IMR-90 (cell line): Measurements from ENCODE around the gene SPHK2. TPM values are rescaled to one million over a fixed set of nuclear protein-coding genes. Genes with fewer than 3 reads are reported as not detected.
A peak's percentile ranks its signal among the peaks of the same experiment; 100 is the strongest.

Source experiments
- ATAC-seq: fragments of 200-7000 bp; cut with Tn5 transposase; 2 replicates; pipeline ENCODE4 v1.9.1; 2020; ENCODE audit warnings: low read depth, mild to moderate bottlenecking, moderate library complexity
- BruUV-seq: library from RNA; stranded (reverse); fragments of 400-500 nt; replicated peaks from 2 replicates; lab custom pipeline; 2021; lab: Mats Ljungman, UMichigan
- CTCF ChIA-PET: fragments of 300-600 bp; formaldehyde crosslinking; extraction: SDS; loops from one replicate; lab custom pipeline; 2021; ENCODE audit warnings: antibody characterized with exemption; lab: Yijun Ruan, JAX
- POLR2A ChIA-PET: fragments of 300-600 bp; sonication (Branson Sonifier 250); formaldehyde crosslinking; loops from one replicate; lab custom pipeline; 2022; ENCODE audit warnings: antibody characterized with exemption; ENCODE audit not compliant: unreplicated experiment; lab: Charles Lee
- DNase-seq: peaks from one replicate; pipeline ENCODE4 v3.0.0; 2013
- H2AFZ ChIP-seq: replicated peaks from 2 replicates; pipeline ENCODE3; 2013; ENCODE audit warnings: low read length, mild to moderate bottlenecking; ENCODE audit not compliant: poor library complexity
- H2AK5ac ChIP-seq: 2 replicates; pipeline ENCODE4 v1.6.1; 2013; ENCODE audit warnings: low read depth, low read length, inconsistent platforms
- H2AK9ac ChIP-seq: replicated peaks from 2 replicates; pipeline ENCODE3; 2013; ENCODE audit warnings: mild to moderate bottlenecking, low read depth, low read length, moderate library complexity; ENCODE audit not compliant: poor library complexity
- H2BK120ac ChIP-seq: 2 replicates; pipeline ENCODE4 v1.6.1; 2013; ENCODE audit warnings: low read depth, low read length, inconsistent platforms
- H2BK15ac ChIP-seq: 3 replicates; pipeline ENCODE4 v1.6.1; 2013; ENCODE audit warnings: low read depth, low read length, inconsistent platforms
- H2BK20ac ChIP-seq: 2 replicates; pipeline ENCODE4 v1.6.1; 2013; ENCODE audit warnings: low read depth, mild to moderate bottlenecking, inconsistent platforms, low read length, moderate library complexity
- H2BK5ac ChIP-seq: 2 replicates; pipeline ENCODE4 v1.6.1; 2013; ENCODE audit warnings: mild to moderate bottlenecking, low read depth, low read length, inconsistent platforms; ENCODE audit not compliant: poor library complexity, severe bottlenecking
- H3K14ac ChIP-seq: replicated peaks from 2 replicates; pipeline ENCODE4 v1.6.1; 2013; ENCODE audit warnings: low read depth, low read length, inconsistent platforms
- H3K18ac ChIP-seq: 2 replicates; pipeline ENCODE4 v1.6.1; 2013; ENCODE audit warnings: low read depth, low read length, control low read depth
- H3K23ac ChIP-seq: 2 replicates; pipeline ENCODE4 v1.6.1; 2013; ENCODE audit warnings: low read depth, low read length, inconsistent platforms
- H3K27ac ChIP-seq: 2 replicates; pipeline ENCODE4 v1.5.1; 2013; ENCODE audit warnings: mild to moderate bottlenecking, control low read depth, low read length; ENCODE audit not compliant: insufficient read depth
- H3K27me3 ChIP-seq: 2 replicates; pipeline ENCODE4 v1.6.1; 2013; ENCODE audit warnings: low read length; ENCODE audit not compliant: control insufficient read depth, insufficient read depth
- H3K36me3 ChIP-seq: 2 replicates; pipeline ENCODE4 v1.6.1; 2013; ENCODE audit warnings: low read length, mixed read lengths; ENCODE audit not compliant: control insufficient read depth, insufficient read depth
- H3K4ac ChIP-seq: 2 replicates; pipeline ENCODE4 v1.6.1; 2013; ENCODE audit warnings: low read depth, low read length, inconsistent platforms
- H3K4me1 ChIP-seq: 2 replicates; pipeline ENCODE4 v1.6.1; 2013; ENCODE audit warnings: low read length, mixed read lengths; ENCODE audit not compliant: control insufficient read depth, insufficient read depth
- H3K4me2 ChIP-seq: 2 replicates; pipeline ENCODE4 v1.6.1; 2013; ENCODE audit warnings: low read depth, mild to moderate bottlenecking, control low read depth, low read length, moderate library complexity
- H3K4me3 ChIP-seq: 2 replicates; pipeline ENCODE4 v1.5.1; 2013; ENCODE audit warnings: low read depth, mild to moderate bottlenecking, control low read depth, low read length, moderate library complexity; ENCODE audit not compliant: insufficient read depth
- H3K56ac ChIP-seq: 2 replicates; pipeline ENCODE4 v1.6.1; 2013; ENCODE audit warnings: low read length, inconsistent platforms; ENCODE audit not compliant: insufficient read depth; ENCODE audit errors: extremely low read depth
- H3K79me1 ChIP-seq, 2 experiments: 2 replicates each; pipeline ENCODE4 v1.6.1; 2013; ENCODE audit warnings: low read length in 2 of 2, inconsistent platforms in 1 of 2, low read depth in 1 of 2
- H3K9ac ChIP-seq: 2 replicates; pipeline ENCODE4 v1.6.1; 2013; ENCODE audit warnings: low read depth, low read length, control low read depth
- H3K9me1 ChIP-seq: 2 replicates; pipeline ENCODE4 v1.6.1; 2013; ENCODE audit warnings: low read length, inconsistent platforms; ENCODE audit not compliant: insufficient read depth
- H3K9me3 ChIP-seq: 2 replicates; pipeline ENCODE4 v1.6.1; 2013; ENCODE audit warnings: low read length; ENCODE audit not compliant: control insufficient read depth, insufficient read depth
- H4K20me1 ChIP-seq: 2 replicates; pipeline ENCODE4 v1.6.1; 2013; ENCODE audit warnings: low read length, inconsistent platforms; ENCODE audit not compliant: insufficient read depth
- H4K5ac ChIP-seq: 2 replicates; pipeline ENCODE4 v1.6.1; 2013; ENCODE audit warnings: mild to moderate bottlenecking, low read depth, low read length, control low read depth
- H4K8ac ChIP-seq, 2 experiments: 2 replicates each; pipeline ENCODE4 v1.6.1; 2013; ENCODE audit warnings: low read depth in 2 of 2, low read length in 2 of 2, control low read depth in 1 of 2, inconsistent platforms in 1 of 2
- H4K91ac ChIP-seq: 2 replicates; pipeline ENCODE4 v1.6.1; 2013; ENCODE audit warnings: low read depth, low read length, inconsistent platforms; ENCODE audit not compliant: insufficient read depth
- BHLHE40 ChIP-seq: fragments of 150-350 bp; IDR thresholded peaks from 2 replicates; pipeline ENCODE4 v1.6.1; 2016; ENCODE audit warnings: mild to moderate bottlenecking, low read depth, low read length
- CEBPB ChIP-seq: IDR thresholded peaks from 2 replicates; pipeline ENCODE4 v1.6.1; 2012; ENCODE audit warnings: low read depth, low read length, improper control_type of control experiment
- CHD1 ChIP-seq: IDR thresholded peaks from 2 replicates; pipeline ENCODE4 v1.6.1; 2012; ENCODE audit warnings: low read depth, low read length, improper control_type of control experiment
- MAFK ChIP-seq: IDR thresholded peaks from 2 replicates; pipeline ENCODE4 v1.6.1; 2012; ENCODE audit warnings: low read depth, low read length, improper control_type of control experiment
- MAZ ChIP-seq: IDR thresholded peaks from 2 replicates; pipeline ENCODE4 v1.6.1; 2012; ENCODE audit warnings: low read depth, mild to moderate bottlenecking, low read length, improper control_type of control experiment, moderate library complexity, borderline replicate concordance
- NFE2L2 ChIP-seq: fragments of 150-350 bp; IDR thresholded peaks from 2 replicates; pipeline ENCODE4 v1.6.1; 2016; ENCODE audit warnings: low read depth, mild to moderate bottlenecking, low read length
- RAD21 ChIP-seq: IDR thresholded peaks from 2 replicates; pipeline ENCODE4 v1.6.1; 2012; ENCODE audit warnings: low read length, improper control_type of control experiment
- RCOR1 ChIP-seq: IDR thresholded peaks from 2 replicates; pipeline ENCODE4 v1.6.1; 2012; ENCODE audit warnings: mild to moderate bottlenecking, low read length, improper control_type of control experiment; ENCODE audit not compliant: insufficient replicate concordance
- WGBS, 2 experiments: methylation state at CpG; one replicate each; pipeline versions ENCODE4 v1.1.5 to v1.1.7; 2013; ENCODE audit warnings: missing lambda C conversion rate in 2 of 2; ENCODE audit not compliant: insufficient read length in 1 of 2; ENCODE audit errors: extremely low coverage in 2 of 2; 5-methylcytosine and 5-hydroxymethylcytosine counted together
- dilution Hi-C: fragments of 300-500 bp; cut with HindIII; formaldehyde crosslinking; loops from one replicate; pipeline ENCODE4 v1.14.3; 2018; ENCODE audit warnings: low sequenced_read_pairs; ENCODE audit not compliant: unreplicated experiment
- in situ Hi-C: fragments of 300-500 bp; cut with MboI; formaldehyde crosslinking; loops from 3 replicates; pipeline ENCODE4 v1.14.3; 2019; ENCODE audit warnings: low sequenced_read_pairs, inconsistent platforms, mixed read lengths
- intact Hi-C: fragments of 100-400 bp; cut with micrococcal nuclease; formaldehyde crosslinking; loops from 2 replicates; pipeline ENCODE4 v1.10.0; 2022
- polyA plus RNA-seq, 3 experiments: library from polyadenylated mRNA; depleted of rRNA; stranded (reverse); fragments of >200 nt; gene quantifications; 2 replicates each; pipeline ENCODE4 v1.2.3, GENCODE V29; 2012; ENCODE audit warnings: low replicate concordance in 1 of 3
- total RNA-seq: library from RNA; depleted of rRNA; stranded (reverse); fragments of >200 nt; gene quantifications from 2 replicates; pipeline ENCODE4 v1.2.3, GENCODE V29; 2012
- TF ChIP-seq, protein P1 (sequence below): conservative IDR thresholded peaks from 2 replicates; pipeline ENCODE4 v1.5.1; 2012; ENCODE audit warnings: mild to moderate bottlenecking, low read depth, low read length, improper control_type of control experiment
- TF ChIP-seq, protein P2 (sequence below): fragments of 150-350 bp; IDR thresholded peaks from 2 replicates; pipeline ENCODE4 v1.6.1; 2016; ENCODE audit warnings: low read depth, mild to moderate bottlenecking, low read length, moderate library complexity, borderline replicate concordance
- TF ChIP-seq, protein P3 (sequence below): fragments of 150-350 bp; IDR thresholded peaks from 2 replicates; pipeline ENCODE4 v1.6.1; 2017; ENCODE audit warnings: mild to moderate bottlenecking, antibody characterized with exemption, low read length, low read depth

Gene SPHK2
- total and polyA plus RNA-seq, 2 of the 4 experiments (the other 2 are of a cell fraction), result 1.6 to 9.9 TPM

DNA sequence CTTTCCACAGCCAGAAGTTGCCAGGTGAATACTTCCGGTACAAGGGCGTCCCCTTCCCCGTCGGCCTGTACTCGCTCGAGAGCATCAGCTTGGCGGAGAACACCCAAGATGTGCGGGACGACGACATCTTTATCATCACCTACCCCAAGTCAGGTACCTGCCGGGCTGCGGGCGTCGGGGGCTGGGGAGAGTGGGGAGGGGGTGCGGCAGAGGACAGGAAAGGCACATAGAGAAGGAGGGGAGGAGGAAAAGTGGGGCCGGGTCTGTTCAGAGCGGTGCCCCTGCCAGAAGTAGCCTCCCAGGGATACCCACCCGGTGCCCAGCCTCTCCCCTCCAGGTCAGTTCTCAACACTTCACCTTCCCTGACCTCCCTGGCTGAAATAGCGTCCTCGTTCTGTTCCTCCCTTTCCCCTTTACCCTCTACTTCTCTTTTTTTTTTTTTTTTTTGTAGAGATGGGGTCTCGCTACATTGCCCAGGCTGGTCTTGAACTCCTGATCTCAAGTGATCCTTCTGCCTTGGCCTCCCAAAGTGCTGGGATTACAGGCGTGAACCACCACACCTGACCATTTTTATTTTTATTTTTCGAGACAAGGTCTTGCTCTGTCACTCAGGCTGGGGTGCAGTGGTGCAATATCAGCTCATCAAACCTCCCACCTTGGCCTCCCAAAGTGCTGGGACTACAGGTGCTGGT is 43.2 kb upstream of the SPHK2 start:
- in situ Hi-C loops, result no loop called here
- no peak overlapping the region for H3K4ac ChIP-seq
- POLR2A ChIA-PET, result no interaction called here

More for the DNA sequence above, 43.2 kb upstream of the SPHK2 start:
- CTCF ChIA-PET, result no interaction called here
- H2BK5ac ChIP-seq, result no peak overlapping the region
- H3K27me3 ChIP-seq, result no peaks in the 10 kb centered on the region
- no peak overlapping the region for H3K27ac ChIP-seq
- ATAC-seq (no peak), DNase-seq (no peak)
- H4K91ac ChIP-seq, result no peak overlapping the region
- H4K20me1 ChIP-seq, result no peaks in the 10 kb centered on the region
- H3K4me2 ChIP-seq, result no peak overlapping the region
- no peak overlapping the region for H3K9ac ChIP-seq
- H2BK120ac ChIP-seq, result no peak overlapping the region
- H3K9me3 ChIP-seq, result no peaks in the 10 kb centered on the region
- H3K18ac ChIP-seq, result no peak overlapping the region
- no peaks in the 10 kb centered on the region for H3K36me3 ChIP-seq
- no TSS peak for BruUV-seq
- no peak overlapping the region for H4K8ac ChIP-seq
- H3K4me3 ChIP-seq, result no peak overlapping the region
- dilution Hi-C loops, result no loop called here
- no peak overlapping the region for H2AK9ac ChIP-seq
- H2AFZ ChIP-seq, result peak overlapping the region; percentile 7
- TF ChIP-seq MAZ (no peak), MAFK (no peak), CEBPB (no peak), NFE2L2 (no peak), RAD21 (no peak), CHD1 (no peak), BHLHE40 (no peak), RCOR1 (no peak)
- TF ChIP-seq, protein P1, sequence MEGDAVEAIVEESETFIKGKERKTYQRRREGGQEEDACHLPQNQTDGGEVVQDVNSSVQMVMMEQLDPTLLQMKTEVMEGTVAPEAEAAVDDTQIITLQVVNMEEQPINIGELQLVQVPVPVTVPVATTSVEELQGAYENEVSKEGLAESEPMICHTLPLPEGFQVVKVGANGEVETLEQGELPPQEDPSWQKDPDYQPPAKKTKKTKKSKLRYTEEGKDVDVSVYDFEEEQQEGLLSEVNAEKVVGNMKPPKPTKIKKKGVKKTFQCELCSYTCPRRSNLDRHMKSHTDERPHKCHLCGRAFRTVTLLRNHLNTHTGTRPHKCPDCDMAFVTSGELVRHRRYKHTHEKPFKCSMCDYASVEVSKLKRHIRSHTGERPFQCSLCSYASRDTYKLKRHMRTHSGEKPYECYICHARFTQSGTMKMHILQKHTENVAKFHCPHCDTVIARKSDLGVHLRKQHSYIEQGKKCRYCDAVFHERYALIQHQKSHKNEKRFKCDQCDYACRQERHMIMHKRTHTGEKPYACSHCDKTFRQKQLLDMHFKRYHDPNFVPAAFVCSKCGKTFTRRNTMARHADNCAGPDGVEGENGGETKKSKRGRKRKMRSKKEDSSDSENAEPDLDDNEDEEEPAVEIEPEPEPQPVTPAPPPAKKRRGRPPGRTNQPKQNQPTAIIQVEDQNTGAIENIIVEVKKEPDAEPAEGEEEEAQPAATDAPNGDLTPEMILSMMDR, result no peak
- TF ChIP-seq, protein P2, sequence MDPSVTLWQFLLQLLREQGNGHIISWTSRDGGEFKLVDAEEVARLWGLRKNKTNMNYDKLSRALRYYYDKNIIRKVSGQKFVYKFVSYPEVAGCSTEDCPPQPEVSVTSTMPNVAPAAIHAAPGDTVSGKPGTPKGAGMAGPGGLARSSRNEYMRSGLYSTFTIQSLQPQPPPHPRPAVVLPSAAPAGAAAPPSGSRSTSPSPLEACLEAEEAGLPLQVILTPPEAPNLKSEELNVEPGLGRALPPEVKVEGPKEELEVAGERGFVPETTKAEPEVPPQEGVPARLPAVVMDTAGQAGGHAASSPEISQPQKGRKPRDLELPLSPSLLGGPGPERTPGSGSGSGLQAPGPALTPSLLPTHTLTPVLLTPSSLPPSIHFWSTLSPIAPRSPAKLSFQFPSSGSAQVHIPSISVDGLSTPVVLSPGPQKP, result no peak
- TF ChIP-seq, protein P3, sequence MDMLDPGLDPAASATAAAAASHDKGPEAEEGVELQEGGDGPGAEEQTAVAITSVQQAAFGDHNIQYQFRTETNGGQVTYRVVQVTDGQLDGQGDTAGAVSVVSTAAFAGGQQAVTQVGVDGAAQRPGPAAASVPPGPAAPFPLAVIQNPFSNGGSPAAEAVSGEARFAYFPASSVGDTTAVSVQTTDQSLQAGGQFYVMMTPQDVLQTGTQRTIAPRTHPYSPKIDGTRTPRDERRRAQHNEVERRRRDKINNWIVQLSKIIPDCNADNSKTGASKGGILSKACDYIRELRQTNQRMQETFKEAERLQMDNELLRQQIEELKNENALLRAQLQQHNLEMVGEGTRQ, result no peak
- no peak overlapping the region for H2BK20ac ChIP-seq
- H3K23ac ChIP-seq, result no peak overlapping the region
- H3K4me1 ChIP-seq, result no peaks in the 10 kb centered on the region
- WGBS, 2 experiments, result 100% methylated on average over 1 of the region's 23 CpGs; no CpG with 5 or more reads in 1 of the 2 experiments
- no peak overlapping the region for H4K5ac ChIP-seq
- H3K9me1 ChIP-seq, result no peaks in the 10 kb centered on the region
- H3K79me1 ChIP-seq, result no peaks in the 10 kb centered on the region
- H2BK15ac ChIP-seq, result no peak overlapping the region
- H3K56ac ChIP-seq, result no peak overlapping the region
- no peak overlapping the region for H2AK5ac ChIP-seq
- H3K14ac ChIP-seq, result no peak overlapping the region
- intact Hi-C loops, result no loop called here
